Measurements from ENCODE around the gene GOLGA6L10.
"Not testable (repeated sequence)": the region's sequence is repeated elsewhere in the genome, so short reads cannot be mapped to it uniquely, and the experiment has no call there.

GRCh38 chr15:82300326-82300725, 48.9 kb downstream of the GOLGA6L10 start:
- TF ChIP-seq POLR2A, CTCF (IDR thresholded peaks at IDR 0.05): not testable (repeated sequence)

Measured in vagina (tissue), 2 donors.